ENCODE measurements around the gene TMEM123. TPM values are rescaled to one million over a fixed set of nuclear protein-coding genes. Genes with fewer than 3 reads are reported as not detected.

Gene TMEM123
- total and polyA plus RNA-seq, 2 of the 13 experiments (the other 11 are each of a cell fraction or from before 2014, with no cell fraction given), result 365 to 2,761 TPM

GRCh38 chr11:102452461-102453301 lies at the start of gene TMEM123 (continued):
- TF ChIP-seq ZNF136 (CRISPR knock-in tag; IDR thresholded peaks at IDR 0.05; ENCODE audit: low read depth) (no peak), THAP7 (CRISPR knock-in tag; IDR thresholded peaks at IDR 0.05) (no peak), NRL (CRISPR knock-in tag; IDR thresholded peaks at IDR 0.05; ENCODE audit: borderline replicate concordance) (no peak), ZNF3 (CRISPR knock-in tag; IDR thresholded peaks at IDR 0.05) (no peak), AHR (CRISPR knock-in tag; IDR thresholded peaks at IDR 0.05) (no peak; the same call in 1 of the 2 replicates), PRDM15 (CRISPR knock-in tag; IDR thresholded peaks at IDR 0.05) (no peak), ZNF597 (CRISPR knock-in tag; IDR thresholded peaks at IDR 0.05) (no peak), TCF7L2 (IDR thresholded peaks at IDR 0.05; ENCODE audit: low read depth, low read length) (no peak), ZNF337 (CRISPR knock-in tag; IDR thresholded peaks at IDR 0.05; ENCODE audit: borderline replicate concordance, low read depth) (no peak), KMT2A (CRISPR knock-in tag; IDR thresholded peaks at IDR 0.05) (peak; percentile 38; the same call in 1 of the 2 replicates), ZNF790 (CRISPR knock-in tag; IDR thresholded peaks at IDR 0.05; ENCODE audit: borderline replicate concordance) (no peak), REL (CRISPR knock-in tag; conservative IDR thresholded peaks at IDR 0.05) (peak; percentile 88), FOXO1 (CRISPR knock-in tag; IDR thresholded peaks at IDR 0.05) (no peak), ZNF564 (CRISPR knock-in tag; IDR thresholded peaks at IDR 0.05) (no peak), WIZ (CRISPR knock-in tag; IDR thresholded peaks at IDR 0.05) (peak; percentile 31; the same call in 1 of the 2 replicates), GABPA (IDR thresholded peaks at IDR 0.05; ENCODE audit: low read depth, low read length) (no peak), GABPA (CRISPR knock-in tag; IDR thresholded peaks at IDR 0.05; ENCODE audit: low read depth) (no peak), PLSCR1 (CRISPR knock-in tag; IDR thresholded peaks at IDR 0.05; ENCODE audit: borderline replicate concordance) (no peak), ZNF589 (CRISPR knock-in tag; conservative IDR thresholded peaks at IDR 0.05) (peak; percentile 85), ZFP36 (IDR thresholded peaks at IDR 0.05; ENCODE audit: borderline replicate concordance, low read depth, low read length, partially characterized antibody) (no peak), SRF (IDR thresholded peaks at IDR 0.05; ENCODE audit: low read depth, low read length) (peak; percentile 92), BRD4 (CRISPR knock-in tag; IDR thresholded peaks at IDR 0.05) (peak; percentile 66; the same call in 1 of the 2 replicates), KAT7 (CRISPR knock-in tag; IDR thresholded peaks at IDR 0.05; ENCODE audit: borderline replicate concordance) (peak; percentile 71; the same call in 1 of the 2 replicates)

Data from HepG2 (cell line).